GM12874 (cell line): Measurements from ENCODE around the gene IFI27L2.

ENCODE experiments used
- TF ChIP-seq, protein P1 (sequence below): IDR thresholded peaks from 2 replicates; pipeline ENCODE4 v1.5.1; 2011; ENCODE audit warnings: low read depth, mild to moderate bottlenecking, control low read depth, low read length, moderate library complexity; ENCODE audit not compliant: insufficient read depth

IFI27L2 gene

DNA sequence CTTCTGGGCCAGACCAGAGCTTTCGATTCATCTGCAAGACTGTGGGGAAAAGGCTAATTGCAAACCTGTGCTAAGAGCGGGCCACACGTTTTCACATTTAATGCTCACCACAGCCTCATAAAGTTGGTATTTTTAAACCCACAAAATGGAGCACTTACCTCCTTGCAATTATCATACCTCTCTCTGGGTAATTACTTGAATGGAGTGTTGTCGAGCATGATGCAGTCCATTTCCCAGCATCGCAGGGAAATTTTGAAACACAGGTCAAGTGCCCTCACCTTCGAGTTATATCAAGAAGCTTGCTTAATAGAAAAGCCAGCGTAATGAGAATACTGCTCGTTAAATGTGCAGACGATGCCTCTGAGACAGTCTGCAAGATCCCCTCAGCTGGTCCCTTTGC lies 8.8 kb upstream of the IFI27L2 start:
- TF ChIP-seq, protein P1, sequence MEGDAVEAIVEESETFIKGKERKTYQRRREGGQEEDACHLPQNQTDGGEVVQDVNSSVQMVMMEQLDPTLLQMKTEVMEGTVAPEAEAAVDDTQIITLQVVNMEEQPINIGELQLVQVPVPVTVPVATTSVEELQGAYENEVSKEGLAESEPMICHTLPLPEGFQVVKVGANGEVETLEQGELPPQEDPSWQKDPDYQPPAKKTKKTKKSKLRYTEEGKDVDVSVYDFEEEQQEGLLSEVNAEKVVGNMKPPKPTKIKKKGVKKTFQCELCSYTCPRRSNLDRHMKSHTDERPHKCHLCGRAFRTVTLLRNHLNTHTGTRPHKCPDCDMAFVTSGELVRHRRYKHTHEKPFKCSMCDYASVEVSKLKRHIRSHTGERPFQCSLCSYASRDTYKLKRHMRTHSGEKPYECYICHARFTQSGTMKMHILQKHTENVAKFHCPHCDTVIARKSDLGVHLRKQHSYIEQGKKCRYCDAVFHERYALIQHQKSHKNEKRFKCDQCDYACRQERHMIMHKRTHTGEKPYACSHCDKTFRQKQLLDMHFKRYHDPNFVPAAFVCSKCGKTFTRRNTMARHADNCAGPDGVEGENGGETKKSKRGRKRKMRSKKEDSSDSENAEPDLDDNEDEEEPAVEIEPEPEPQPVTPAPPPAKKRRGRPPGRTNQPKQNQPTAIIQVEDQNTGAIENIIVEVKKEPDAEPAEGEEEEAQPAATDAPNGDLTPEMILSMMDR: no peak

- TF ChIP-seq, protein P1: peak; percentile 96
Measured at GRCh38 chr14:94136575-94137331, 7.3 kb upstream of the IFI27L2 start.

DNA sequence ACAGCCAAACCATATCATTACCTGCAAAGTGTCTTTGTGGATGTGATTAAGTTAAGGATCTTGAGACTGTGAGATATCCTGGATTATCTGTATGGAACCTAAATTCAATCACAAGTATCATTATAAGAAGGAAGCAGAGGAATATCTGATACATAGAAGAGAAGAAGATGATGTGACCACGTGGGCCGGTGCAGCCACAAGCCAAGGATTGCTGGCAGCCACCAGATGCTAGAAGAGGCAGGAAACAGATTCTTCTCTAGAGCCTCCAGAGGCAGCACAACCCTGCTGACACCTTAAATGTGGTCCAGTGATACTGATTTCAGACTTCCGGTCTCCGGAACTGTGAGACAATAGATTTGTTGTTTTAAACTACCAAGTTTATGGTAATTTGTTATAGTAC lies 6.1 kb upstream of the IFI27L2 start:
- TF ChIP-seq, protein P1: no peak

DNA sequence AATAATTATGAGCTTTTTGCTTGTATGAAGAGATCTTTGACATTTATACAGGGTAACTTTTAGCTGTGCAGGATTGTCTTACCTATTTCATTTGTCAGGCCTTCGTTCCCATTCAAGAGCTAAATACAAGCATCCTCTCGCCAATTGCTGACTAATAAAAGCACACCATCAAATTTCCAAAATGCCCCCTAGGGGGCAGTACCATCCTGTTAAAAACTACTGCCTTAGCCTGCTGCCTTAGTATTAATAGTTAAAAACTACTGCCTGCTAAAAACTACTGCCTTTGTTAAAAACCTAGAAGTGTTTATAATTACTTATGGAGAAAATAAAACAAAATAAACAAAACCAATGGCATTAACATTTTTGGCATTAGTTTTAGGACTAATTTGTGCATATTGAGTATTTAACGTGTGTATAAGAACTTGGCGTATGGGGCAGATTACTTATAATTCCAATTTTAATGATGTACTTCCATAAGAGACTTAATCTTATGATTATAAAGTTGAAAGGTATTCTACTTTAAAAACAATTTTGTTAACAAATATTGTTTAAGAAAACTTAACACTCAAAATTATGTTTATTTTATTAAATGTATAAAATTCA lies 3.0 kb upstream of the IFI27L2 start:
- TF ChIP-seq, protein P1: peak; percentile 60

DNA sequence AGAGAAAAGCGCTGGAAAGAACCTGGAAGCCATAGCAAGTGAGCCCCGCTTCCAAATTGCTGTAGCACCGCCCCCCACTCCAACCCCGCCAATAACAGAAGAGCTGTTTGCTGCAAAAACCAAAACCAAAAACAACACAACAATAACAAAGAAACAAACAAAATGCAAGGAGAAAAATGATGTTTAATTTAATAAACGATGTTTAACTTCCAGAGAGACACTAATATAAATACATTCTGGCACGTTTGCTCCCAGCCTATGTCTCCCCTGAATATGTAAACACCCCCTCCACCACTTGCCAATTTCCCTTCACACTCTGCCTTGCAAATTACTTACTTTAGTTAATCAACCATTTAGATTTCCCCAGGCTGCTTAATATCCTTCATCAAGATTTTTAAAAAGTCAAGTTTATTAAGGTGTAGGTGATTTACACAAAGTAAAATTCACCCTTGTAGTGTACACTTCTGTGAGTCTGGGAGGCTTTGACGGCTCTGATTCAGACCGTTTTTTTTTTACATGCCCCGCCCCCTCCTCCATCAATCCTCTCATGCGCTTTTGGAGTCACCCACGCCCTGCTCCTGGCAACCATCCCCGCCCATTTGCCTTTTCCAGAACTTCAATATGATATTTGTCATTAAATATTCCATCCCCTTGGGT lies 482 bp upstream of the IFI27L2 start:
- TF ChIP-seq, protein P1: no peak

- TF ChIP-seq, protein P1: no peak
Measured at GRCh38 chr14:94128216-94128839, 1.1 kb downstream of the IFI27L2 start.

GRCh38 chr14:94127330-94127729 lies 2.1 kb downstream of the IFI27L2 start:
- TF ChIP-seq, protein P1: no peak
